ENCODE data around the gene MAPKAPK3. TPM values are rescaled to one million over a fixed set of nuclear protein-coding genes. Genes with fewer than 3 reads are reported as not detected.

The MAPKAPK3 gene
- total and polyA plus RNA-seq, 2 donors (not counting 3 experiments of a cell fraction or from before 2014, with no cell fraction given) = 21.3 to 30.5 TPM

DNA sequence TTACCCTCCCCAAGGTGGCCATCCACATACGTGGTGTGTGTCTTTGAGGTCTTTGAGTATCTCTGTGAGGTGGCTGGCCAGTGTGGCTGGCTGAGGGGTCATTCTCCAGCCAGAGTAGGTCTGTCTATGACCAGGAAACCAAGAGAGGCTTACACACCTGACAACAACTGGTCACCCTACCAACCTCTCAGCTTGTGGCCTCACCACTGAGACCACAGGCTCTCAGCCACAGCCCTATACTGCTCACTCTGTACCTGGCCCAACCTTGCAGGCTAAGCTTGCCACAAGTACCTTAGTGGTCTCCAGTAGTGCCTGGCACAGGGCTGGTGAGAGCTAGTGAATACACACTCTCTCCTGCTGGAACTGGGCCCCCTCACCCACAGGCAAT lies 42.5 kb upstream of the MAPKAPK3 start:
- no peak for FAIRE-seq
- POLR2A ChIA-PET = no interaction called here

DNA sequence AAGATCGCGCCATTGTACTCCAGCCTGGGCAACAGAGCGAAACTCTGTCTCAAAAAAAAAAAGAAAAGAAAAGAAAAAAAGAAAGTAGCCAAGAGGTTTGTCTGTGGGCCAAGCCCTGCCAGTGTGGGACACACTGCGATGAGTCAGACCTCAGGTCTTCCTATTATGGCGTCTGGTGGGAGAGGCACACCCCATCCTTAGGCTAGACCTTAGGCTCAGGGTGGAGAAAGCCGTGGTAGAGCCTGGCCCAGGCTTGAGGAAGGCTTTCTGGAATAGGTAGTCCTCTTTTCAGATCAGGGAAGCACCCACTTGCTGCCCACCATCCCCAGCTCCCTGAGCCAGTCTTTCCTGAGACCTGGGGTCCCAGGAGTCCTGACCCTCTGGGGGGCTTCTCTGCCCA lies 41.6 kb upstream of the MAPKAPK3 start:
- Histone ChIP-seq H3K4me3 (replicated peaks in 1 of 3; ENCODE audit: insufficient read depth in 1 of 3, low read depth in 1 of 3, low read length in 3 of 3) (no peak overlapping the region), H3K36me3 (ENCODE audit: control insufficient read depth in 2 of 2, extremely low read depth in 1 of 2, insufficient read depth in 2 of 2, low read length in 2 of 2) (peaks cover 0 to 4% of the 10 kb centered on the region in 2 experiments), H3K27me3 (ENCODE audit: control insufficient read depth in 2 of 2, insufficient read depth in 2 of 2, low read length in 2 of 2) (no peaks in the 10 kb centered on the region), H3K79me2 (ENCODE audit: control insufficient read depth, insufficient read depth, low read length) (no peaks in the 10 kb centered on the region), H3K4me1 (ENCODE audit: control insufficient read depth, extremely low read depth, insufficient read depth, low read length) (peaks cover 2% of the 10 kb centered on the region), H3K9me1 (replicated peaks; ENCODE audit: control insufficient read depth, extremely low read depth, insufficient read depth, low read length) (no peaks in the 10 kb centered on the region), H2AFZ (ENCODE audit: low read depth, low read length) (no peak overlapping the region), H3K4me2 (ENCODE audit: insufficient read depth, low read length) (no peak overlapping the region), H3K9ac (replicated peaks; ENCODE audit: extremely low read depth, insufficient read depth, low read length) (no peak overlapping the region), H4K20me1 (replicated peaks; ENCODE audit: control insufficient read depth, extremely low read depth, insufficient read depth, low read length) (no peaks in the 10 kb centered on the region), H3K9me3 (replicated peaks; ENCODE audit: control insufficient read depth, insufficient read depth, low read length) (no peaks in the 10 kb centered on the region), H3K27ac (ENCODE audit: insufficient read depth, low read depth, low read length) (no peak overlapping the region)
- intact Hi-C loops (cut with micrococcal nuclease) (no loop called here), dilution Hi-C loops (cut with MboI; ENCODE audit: extremely low pct_ligation_motif_present, low sequenced_read_pairs) (no loop called here)
- no peak for FAIRE-seq
- no TSS peak for BruUV-seq (replicated peaks)
- TF ChIP-seq MYC (IDR thresholded peaks at IDR 0.05; ENCODE audit: low read depth, low read length) (no peak), FOS (IDR thresholded peaks at IDR 0.05; ENCODE audit: borderline replicate concordance, insufficient read depth, low read length) (no peak)
- no peak for DNase-seq (ENCODE audit: low read depth, low spot score)
- ChIA-PET CTCF (interaction anchor here (6.0 kb wide), 1 partner anchor 36 kb away, joined by 105 read pairs; the partner anchor contains the start of gene CISH), POLR2A (no interaction called here)

More for the DNA sequence above, 42.5 kb upstream of the MAPKAPK3 start:
- no peak for DNase-seq (ENCODE audit: low read depth, low spot score)
- H3K4me1 ChIP-seq (ENCODE audit: control insufficient read depth, extremely low read depth, insufficient read depth, low read length) = peaks cover 7% of the 10 kb centered on the region
- dilution Hi-C loops (cut with MboI; ENCODE audit: extremely low pct_ligation_motif_present, low sequenced_read_pairs) (no loop called here), intact Hi-C loops (cut with micrococcal nuclease) (no loop called here)
- BruUV-seq (replicated peaks) = no TSS peak
- H3K79me2 ChIP-seq (ENCODE audit: control insufficient read depth, insufficient read depth, low read length) = no peaks in the 10 kb centered on the region
- no peak for TF ChIP-seq EZH2 (IDR thresholded peaks at IDR 0.05; ENCODE audit: borderline replicate concordance, low read depth, low read length, severe bottlenecking)
- TF ChIP-seq GATA2 (IDR thresholded peaks at IDR 0.05; ENCODE audit: insufficient read depth, insufficient read length, low read depth, low read length) = no peak
- no peak for TF ChIP-seq POLR2AphosphoS5 (IDR thresholded peaks at IDR 0.05; ENCODE audit: insufficient read depth, low read depth, low read length)
- TF ChIP-seq, protein P1, sequence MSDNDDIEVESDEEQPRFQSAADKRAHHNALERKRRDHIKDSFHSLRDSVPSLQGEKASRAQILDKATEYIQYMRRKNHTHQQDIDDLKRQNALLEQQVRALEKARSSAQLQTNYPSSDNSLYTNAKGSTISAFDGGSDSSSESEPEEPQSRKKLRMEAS (IDR thresholded peaks at IDR 0.05; ENCODE audit: insufficient read depth, insufficient read length) = no peak
- H2AFZ ChIP-seq (ENCODE audit: low read depth, low read length) = no peak overlapping the region
- no peaks in the 10 kb centered on the region for H4K20me1 ChIP-seq (replicated peaks; ENCODE audit: control insufficient read depth, extremely low read depth, insufficient read depth, low read length)
- no peak overlapping the region for H3K4me2 ChIP-seq (ENCODE audit: insufficient read depth, low read length)
- H3K9ac ChIP-seq (replicated peaks; ENCODE audit: extremely low read depth, insufficient read depth, low read length) = no peak overlapping the region
- H3K9me1 ChIP-seq (replicated peaks; ENCODE audit: control insufficient read depth, extremely low read depth, insufficient read depth, low read length) = no peaks in the 10 kb centered on the region
- CTCF ChIA-PET = interaction anchor here (6.0 kb wide), 1 partner anchor 37 kb away, joined by 105 read pairs; the partner anchor contains the start of gene CISH
- H3K27ac ChIP-seq (ENCODE audit: insufficient read depth, low read depth, low read length) = no peak overlapping the region
- H3K4me3 ChIP-seq (replicated peaks in 1 of 3; ENCODE audit: insufficient read depth in 1 of 3, low read depth in 1 of 3, low read length in 3 of 3) = no peak overlapping the region
- no peaks in the 10 kb centered on the region for H3K27me3 ChIP-seq (ENCODE audit: control insufficient read depth in 2 of 2, insufficient read depth in 2 of 2, low read length in 2 of 2)
- H3K36me3 ChIP-seq (ENCODE audit: control insufficient read depth in 2 of 2, extremely low read depth in 1 of 2, insufficient read depth in 2 of 2, low read length in 2 of 2) = peaks cover 0 to 4% of the 10 kb centered on the region in 2 experiments
- H3K9me3 ChIP-seq (replicated peaks; ENCODE audit: control insufficient read depth, insufficient read depth, low read length) = no peaks in the 10 kb centered on the region

All from endothelial cell of umbilical vein (primary cell).